SK-N-SH (cell line): Measurements from ENCODE around the gene RABEP2. TPM values are rescaled to one million over a fixed set of nuclear protein-coding genes. Genes with fewer than 3 reads are reported as not detected.

Experiments used
- CTCF ChIA-PET: fragments of 300-600, 350-600 bp; formaldehyde crosslinking; extraction: SDS; loops from one replicate; lab custom pipeline; 2021; lab: Yijun Ruan, JAX
- POLR2A ChIA-PET: fragments of 350-600 bp; sonication (Branson Sonifier 250); formaldehyde crosslinking; extraction: SDS; loops from one replicate; lab custom pipeline; 2020; ENCODE audit warnings: antibody characterized with exemption, inconsistent platforms; lab: Yijun Ruan, JAX
- DNase-seq: peaks from one replicate; pipeline ENCODE4 v3.0.0; 2012
- H2AFZ ChIP-seq: fragments of 200-600 bp; sonication (generic); 2 replicates; pipeline ENCODE4 v1.8.1; 2016; ENCODE audit warnings: antibody characterized with exemption, mild to moderate bottlenecking, low read depth
- H3F3A ChIP-seq: fragments of 200-600 bp; sonication (generic); replicated peaks from 2 replicates; pipeline ENCODE3; 2016; ENCODE audit warnings: antibody characterized with exemption, mild to moderate bottlenecking; ENCODE audit not compliant: insufficient read depth
- H3K27ac ChIP-seq, 2 experiments: fragments of 200-500 bp in 1 of 2; fragments of 200-600 bp in 1 of 2; sonication (Bioruptor generic) in 1 of 2; sonication (generic), shearing (Covaris generic) in 1 of 2; 2 replicates each; pipeline versions ENCODE4 v1.5.1 to v1.6.1; 2014 to 2016; ENCODE audit warnings: low read depth in 2 of 2, inconsistent platforms in 1 of 2, low read length in 1 of 2, mild to moderate bottlenecking in 1 of 2, mixed read lengths in 1 of 2
- H3K27me3 ChIP-seq: fragments of 200-600 bp; sonication (generic), shearing (Covaris generic); 2 replicates; pipeline ENCODE4 v1.6.1; 2016; ENCODE audit warnings: mixed run types; ENCODE audit not compliant: insufficient read depth
- H3K36me3 ChIP-seq, 2 experiments: fragments of 200-500 bp in 1 of 2; fragments of 200-600 bp in 1 of 2; sonication (Bioruptor generic) in 1 of 2; sonication (generic) in 1 of 2; replicated peaks in 1 of 2; 2 replicates each; pipeline versions ENCODE3 to v1.5.1; 2014 to 2016; ENCODE audit warnings: low read length in 1 of 2, mild to moderate bottlenecking in 1 of 2; ENCODE audit not compliant: insufficient read depth in 2 of 2, control insufficient read depth in 1 of 2
- H3K4me1 ChIP-seq, 2 experiments: fragments of 200-500 bp in 1 of 2; fragments of 200-600 bp in 1 of 2; sonication (Bioruptor generic) in 1 of 2; sonication (generic), shearing (Covaris generic) in 1 of 2; 2 replicates each; pipeline versions ENCODE4 v1.5.1 to v1.6.1; 2014 to 2016; ENCODE audit warnings: low read depth in 1 of 2, low read length in 1 of 2, mixed run types in 1 of 2; ENCODE audit not compliant: insufficient read depth in 2 of 2, control insufficient read depth in 1 of 2
- H3K4me2 ChIP-seq: fragments of 200-600 bp; sonication (generic), shearing (Covaris generic); 2 replicates; pipeline ENCODE4 v1.6.1; 2017; ENCODE audit warnings: mixed run types
- H3K4me3 ChIP-seq, 2 experiments: fragments of 200-500 bp in 1 of 2; fragments of 200-600 bp in 1 of 2; sonication (Bioruptor generic) in 1 of 2; sonication (generic), shearing (Covaris generic) in 1 of 2; 2 replicates each; pipeline versions ENCODE4 v1.5.1 to v1.8.1; 2014 to 2016; ENCODE audit warnings: low read depth in 2 of 2, inconsistent platforms in 1 of 2, low read length in 1 of 2, mild to moderate bottlenecking in 1 of 2, mixed read lengths in 1 of 2, moderate library complexity in 1 of 2
- H3K79me2 ChIP-seq: fragments of 200-600 bp; sonication (generic); 2 replicates; pipeline ENCODE4 v1.8.1; 2017; ENCODE audit warnings: mild to moderate bottlenecking; ENCODE audit not compliant: insufficient read depth
- H3K9ac ChIP-seq: fragments of 200-600 bp; sonication (generic); 2 replicates; pipeline ENCODE4 v1.6.1; 2017; ENCODE audit warnings: mixed run types
- H3K9me2 ChIP-seq: fragments of 200-600 bp; sonication (generic); 2 replicates; pipeline ENCODE4 v1.6.1; 2017; ENCODE audit warnings: mixed run types
- H3K9me3 ChIP-seq: fragments of 200-600 bp; sonication (generic); 2 replicates; pipeline ENCODE4 v1.6.1; 2017; ENCODE audit warnings: mixed run types, mild to moderate bottlenecking, moderate library complexity
- H4K20me1 ChIP-seq: fragments of 200-600 bp; sonication (generic); 2 replicates; pipeline ENCODE4 v1.6.1; 2017; ENCODE audit warnings: mild to moderate bottlenecking, mixed run types; ENCODE audit not compliant: insufficient read depth
- CHD2 ChIP-seq: fragments of 150-350 bp; IDR thresholded peaks from 2 replicates; pipeline ENCODE4 v1.6.1; 2018; ENCODE audit warnings: low read length; ENCODE audit not compliant: partially characterized antibody
- ELF1 ChIP-seq: IDR thresholded peaks from 2 replicates; pipeline ENCODE4 v1.4.0; 2012
- FOSL2 ChIP-seq: IDR thresholded peaks from 2 replicates; pipeline ENCODE4 v1.4.0; 2012; ENCODE audit warnings: low read depth, mild to moderate bottlenecking, moderate library complexity, borderline replicate concordance
- FOXM1 ChIP-seq: IDR thresholded peaks from 2 replicates; pipeline ENCODE4 v1.4.0; 2012; ENCODE audit warnings: low read depth, mild to moderate bottlenecking
- GATA2 ChIP-seq: sonication (generic); formaldehyde crosslinking; IDR thresholded peaks from 2 replicates; pipeline ENCODE4 v1.5.0; 2020; ENCODE audit warnings: mild to moderate bottlenecking, missing genetic modification reagents
- JUND ChIP-seq: IDR thresholded peaks from 2 replicates; pipeline ENCODE4 v1.4.0; 2012
- MAX ChIP-seq: IDR thresholded peaks from 2 replicates; pipeline ENCODE4 v1.4.0; 2012; ENCODE audit warnings: low read depth
- MXI1 ChIP-seq: IDR thresholded peaks from 2 replicates; pipeline ENCODE4 v1.6.1; 2012; ENCODE audit warnings: mild to moderate bottlenecking, low read depth, low read length, improper control_type of control experiment
- NFIC ChIP-seq: IDR thresholded peaks from 2 replicates; pipeline ENCODE4 v1.4.0; 2012; ENCODE audit warnings: borderline replicate concordance
- NRF1 ChIP-seq: IDR thresholded peaks from 2 replicates; pipeline ENCODE4 v1.6.1; 2012; ENCODE audit warnings: low read depth, mild to moderate bottlenecking, low read length
- POLR2AphosphoS5 ChIP-seq: IDR thresholded peaks from 2 replicates; pipeline ENCODE4 v1.6.1; 2012; ENCODE audit warnings: low read depth, low read length
- RAD21 ChIP-seq: IDR thresholded peaks from 2 replicates; pipeline ENCODE4 v1.6.1; 2012; ENCODE audit warnings: mild to moderate bottlenecking, low read length
- RCOR1 ChIP-seq: fragments of 150-350 bp; IDR thresholded peaks from 2 replicates; pipeline ENCODE4 v1.6.1; 2017; ENCODE audit warnings: antibody characterized with exemption, low read length
- SIN3A ChIP-seq: IDR thresholded peaks from 2 replicates; pipeline ENCODE4 v1.6.1; 2012; ENCODE audit warnings: low read depth, mild to moderate bottlenecking, low read length, moderate library complexity, borderline replicate concordance
- TAF1 ChIP-seq: IDR thresholded peaks from 2 replicates; pipeline ENCODE4 v1.6.1; 2012; ENCODE audit warnings: low read depth, mild to moderate bottlenecking, low read length, moderate library complexity, borderline replicate concordance
- TCF12 ChIP-seq: IDR thresholded peaks from 2 replicates; pipeline ENCODE4 v1.4.0; 2012
- TEAD4 ChIP-seq: IDR thresholded peaks from 2 replicates; pipeline ENCODE4 v1.4.0; 2012; ENCODE audit warnings: mild to moderate bottlenecking, borderline replicate concordance; ENCODE audit not compliant: insufficient read depth
- USF1 ChIP-seq: IDR thresholded peaks from 2 replicates; pipeline ENCODE4 v1.4.0; 2012; ENCODE audit warnings: low read depth, borderline replicate concordance
- USF2 ChIP-seq: fragments of 150-350 bp; IDR thresholded peaks from 2 replicates; pipeline ENCODE4 v1.6.1; 2017; ENCODE audit warnings: antibody characterized with exemption, low read length, low read depth, borderline replicate concordance
- WGBS: methylation state at CpG from one replicate; pipeline ENCODE4 v1.1.6; 2017; ENCODE audit warnings: low lambda C conversion rate; 5-methylcytosine and 5-hydroxymethylcytosine counted together
- polyA plus RNA-seq, 3 experiments: library from polyadenylated mRNA; depleted of rRNA; stranded (reverse); fragments of >200 nt; gene quantifications; 2 replicates each; pipeline ENCODE4 v1.2.3, GENCODE V29; 2012

Gene RABEP2
- polyA plus RNA-seq, 1 of the 3 experiments (the other 2 are of a cell fraction) = 46.1 TPM

- TF ChIP-seq FOSL2 (no peak), GATA2 (CRISPR knock-in tag) (no peak), MXI1 (no peak), JUND (no peak), TEAD4 (no peak)
- TF ChIP-seq, all 33 proteins: peak for 0
Measured at GRCh38 chr16:28880955-28881354, 44.1 kb downstream of the RABEP2 start (continued).

GRCh38 chr16:28880589-28880915 lies 44.5 kb downstream of the RABEP2 start:
- no peaks in the 10 kb centered on the region for H3K9me2 ChIP-seq
- H3K9ac ChIP-seq = no peak overlapping the region
- no peak for DNase-seq
- TF ChIP-seq NFIC (no peak), ELF1 (no peak), RCOR1 (no peak), FOXM1 (no peak)
- no peaks in the 10 kb centered on the region for H4K20me1 ChIP-seq
- POLR2A ChIA-PET = interaction anchor here (1.4 to 2.0 kb wide), 3 partner anchors 9 to 57 kb away, joined by 4 to 7 read pairs (median 5); no protein-coding TSS in a partner anchor
- no peak overlapping the region for H2AFZ ChIP-seq
- H3K79me2 ChIP-seq = no peaks in the 10 kb centered on the region
- no peak overlapping the region for H3K4me3 ChIP-seq
- peaks cover 0 to 1% of the 10 kb centered on the region in 2 experiments for H3K36me3 ChIP-seq
- H3K27ac ChIP-seq = no peak overlapping the region
- H3K27me3 ChIP-seq = no peaks in the 10 kb centered on the region
- peaks cover 0 to 14% of the 10 kb centered on the region in 2 experiments; a peak in 1 of 4 replicates for H3K4me1 ChIP-seq
- CTCF ChIA-PET = interaction anchor here (0.9 kb wide), 1 partner anchor 58 kb away, joined by 3 read pairs; no protein-coding TSS in a partner anchor
- H3K9me3 ChIP-seq = no peaks in the 10 kb centered on the region
- peak overlapping the region; percentile 95; the same call in 1 of the 2 replicates for H3K4me2 ChIP-seq
- peaks cover 2% of the 10 kb centered on the region for H3F3A ChIP-seq
- 99% methylated on average over 9 of the region's 11 CpGs for WGBS

- Histone ChIP-seq H4K20me1 (no peaks in the 10 kb centered on the region), H3K79me2 (no peaks in the 10 kb centered on the region)
- 8% methylated on average over 40 of the region's 66 CpGs for WGBS
- TF ChIP-seq FOSL2 (no peak), TCF12 (no peak), RCOR1 (no peak), RAD21 (no peak), NRF1 (peak; percentile 51), CHD2 (peak; percentile 31), SIN3A (peak; percentile 69; the same call in 1 of the 2 replicates), MAX (peak; percentile 67), TEAD4 (no peak), USF2 (no peak), USF1 (no peak), TAF1 (0 out of 2 replicates have a peak, but pooled peaks have one; percentile 44), MXI1 (peak; percentile 43; the same call in 1 of the 2 replicates), POLR2AphosphoS5 (peak; percentile 86)
- TF ChIP-seq, all 33 proteins: peak for 7
- H3F3A ChIP-seq = peaks cover 4% of the 10 kb centered on the region
- peak overlapping the region; percentile 77 to 95 for H3K4me3 ChIP-seq
- ChIA-PET POLR2A (interaction anchor here (1.4 to 2.0 kb wide), 4 partner anchors 9 to 56 kb away, joined by 4 to 7 read pairs (median 4); no protein-coding TSS in a partner anchor), CTCF (interaction anchor here (0.7 to 2.1 kb wide), 3 partner anchors 15 to 65 kb away, joined by 3 to 9 read pairs (median 3); no protein-coding TSS in a partner anchor)
- no peaks in the 10 kb centered on the region for H3K9me3 ChIP-seq
- H3K27me3 ChIP-seq = no peaks in the 10 kb centered on the region
- H3K27ac ChIP-seq = peak overlapping the region; percentile 24 to 78; a peak in 3 of 4 replicates
- H3K9me2 ChIP-seq = no peaks in the 10 kb centered on the region
- peak overlapping the region; percentile 95 for H3K4me2 ChIP-seq
- H3K4me1 ChIP-seq = peaks cover 0 to 14% of the 10 kb centered on the region in 2 experiments; a peak in 1 of 4 replicates
- peaks cover 0 to 3% of the 10 kb centered on the region in 2 experiments for H3K36me3 ChIP-seq
- peak overlapping the region; percentile 90; the same call in 1 of the 2 replicates for H2AFZ ChIP-seq
- peak; percentile 99 for DNase-seq
- H3K9ac ChIP-seq = peak overlapping the region; percentile 79
Measured at GRCh38 chr16:28879841-28880588, 45.0 kb downstream of the RABEP2 start.
